ENCODE measurements around the gene RXFP3.

The RXFP3 gene

DNA sequence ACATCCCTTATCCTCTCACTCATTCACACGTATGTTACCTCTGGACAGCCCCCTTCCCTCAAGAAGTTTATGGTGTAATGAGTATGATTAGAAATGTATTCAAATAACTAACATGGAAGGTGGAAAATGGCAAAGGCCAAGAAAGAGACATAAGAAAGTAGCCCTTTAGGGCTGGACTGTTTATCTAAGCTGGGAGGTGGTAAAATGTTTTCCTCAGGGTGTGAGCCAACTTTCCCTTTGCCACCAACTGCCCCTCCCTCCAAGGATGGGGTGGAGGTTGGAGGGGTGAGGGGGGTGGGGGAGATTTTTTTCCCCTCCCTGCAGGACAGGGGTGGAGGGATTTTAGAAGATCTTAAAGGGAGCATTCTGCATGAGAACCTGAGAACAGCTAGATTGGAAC lies 40.1 kb downstream of the RXFP3 start:
- Histone ChIP-seq H3K27ac (ENCODE audit: insufficient read depth, low read length, poor library complexity, severe bottlenecking) (no peak overlapping the region), H3K27me3 (replicated peaks; ENCODE audit: control insufficient read depth, insufficient read depth, low read length, poor library complexity, severe bottlenecking) (no peaks in the 10 kb centered on the region), H3K9me3 (ENCODE audit: control insufficient read depth, low read length) (no peaks in the 10 kb centered on the region), H3K4me1 (ENCODE audit: control insufficient read depth, insufficient read depth, low read length, poor library complexity, severe bottlenecking) (no peaks in the 10 kb centered on the region), H3K4me3 (ENCODE audit: insufficient read depth, low read depth, low read length, poor library complexity, severe bottlenecking) (no peak overlapping the region), H3K36me3 (ENCODE audit: control insufficient read depth, insufficient read depth, low read length) (no peaks in the 10 kb centered on the region)
- no peak for DNase-seq

DNA sequence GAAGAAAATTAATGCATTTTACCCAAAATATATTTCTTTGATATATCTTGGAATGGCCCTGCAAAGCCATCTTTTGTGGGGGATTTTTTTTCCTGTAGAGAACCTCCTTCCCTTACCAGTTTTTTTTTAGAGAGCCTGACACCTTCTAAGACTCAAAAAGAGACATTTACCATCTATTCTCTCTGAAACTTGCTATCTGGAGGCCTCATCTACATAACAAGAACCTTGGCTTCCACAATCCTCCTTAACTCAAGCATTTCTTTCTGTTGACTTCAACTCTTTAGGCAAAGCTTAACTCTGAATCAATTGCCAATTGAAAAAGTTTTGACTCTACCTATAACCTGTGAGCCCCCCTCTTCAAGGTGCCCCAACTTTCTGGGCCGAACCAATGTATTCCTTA lies 42.1 kb downstream of the RXFP3 start:
- Histone ChIP-seq H3K27me3 (replicated peaks; ENCODE audit: control insufficient read depth, insufficient read depth, low read length, poor library complexity, severe bottlenecking) (no peaks in the 10 kb centered on the region), H3K4me3 (ENCODE audit: insufficient read depth, low read depth, low read length, poor library complexity, severe bottlenecking) (no peak overlapping the region), H3K36me3 (ENCODE audit: control insufficient read depth, insufficient read depth, low read length) (no peaks in the 10 kb centered on the region), H3K9me3 (ENCODE audit: control insufficient read depth, low read length) (no peaks in the 10 kb centered on the region), H3K4me1 (ENCODE audit: control insufficient read depth, insufficient read depth, low read length, poor library complexity, severe bottlenecking) (no peaks in the 10 kb centered on the region), H3K27ac (ENCODE audit: insufficient read depth, low read length, poor library complexity, severe bottlenecking) (no peak overlapping the region)
- DNase-seq: no peak

DNA sequence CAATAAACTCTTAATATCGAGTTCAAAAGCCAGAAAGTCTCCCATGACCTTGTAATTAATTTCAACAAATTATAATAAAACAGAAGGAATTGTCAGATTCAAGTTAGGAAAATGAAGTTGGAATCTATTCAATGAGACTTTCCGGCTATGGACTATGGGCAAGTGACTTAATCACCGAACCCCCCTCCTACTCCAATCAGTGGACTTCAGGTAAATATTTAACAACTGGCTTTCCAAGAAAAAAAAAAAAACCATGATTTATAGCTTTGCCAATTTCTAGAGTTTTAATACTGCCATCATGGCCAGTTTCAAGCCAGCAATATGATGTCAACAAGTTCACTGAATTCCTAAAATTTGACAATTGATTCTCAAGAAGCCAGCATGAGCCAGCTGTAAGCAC lies 43.8 kb downstream of the RXFP3 start:
- Histone ChIP-seq H3K27ac (ENCODE audit: insufficient read depth, low read length, poor library complexity, severe bottlenecking) (no peak overlapping the region), H3K27me3 (replicated peaks; ENCODE audit: control insufficient read depth, insufficient read depth, low read length, poor library complexity, severe bottlenecking) (no peaks in the 10 kb centered on the region), H3K4me3 (ENCODE audit: insufficient read depth, low read depth, low read length, poor library complexity, severe bottlenecking) (no peak overlapping the region), H3K4me1 (ENCODE audit: control insufficient read depth, insufficient read depth, low read length, poor library complexity, severe bottlenecking) (no peaks in the 10 kb centered on the region), H3K36me3 (ENCODE audit: control insufficient read depth, insufficient read depth, low read length) (no peaks in the 10 kb centered on the region), H3K9me3 (ENCODE audit: control insufficient read depth, low read length) (no peaks in the 10 kb centered on the region)
- no peak for DNase-seq

DNA sequence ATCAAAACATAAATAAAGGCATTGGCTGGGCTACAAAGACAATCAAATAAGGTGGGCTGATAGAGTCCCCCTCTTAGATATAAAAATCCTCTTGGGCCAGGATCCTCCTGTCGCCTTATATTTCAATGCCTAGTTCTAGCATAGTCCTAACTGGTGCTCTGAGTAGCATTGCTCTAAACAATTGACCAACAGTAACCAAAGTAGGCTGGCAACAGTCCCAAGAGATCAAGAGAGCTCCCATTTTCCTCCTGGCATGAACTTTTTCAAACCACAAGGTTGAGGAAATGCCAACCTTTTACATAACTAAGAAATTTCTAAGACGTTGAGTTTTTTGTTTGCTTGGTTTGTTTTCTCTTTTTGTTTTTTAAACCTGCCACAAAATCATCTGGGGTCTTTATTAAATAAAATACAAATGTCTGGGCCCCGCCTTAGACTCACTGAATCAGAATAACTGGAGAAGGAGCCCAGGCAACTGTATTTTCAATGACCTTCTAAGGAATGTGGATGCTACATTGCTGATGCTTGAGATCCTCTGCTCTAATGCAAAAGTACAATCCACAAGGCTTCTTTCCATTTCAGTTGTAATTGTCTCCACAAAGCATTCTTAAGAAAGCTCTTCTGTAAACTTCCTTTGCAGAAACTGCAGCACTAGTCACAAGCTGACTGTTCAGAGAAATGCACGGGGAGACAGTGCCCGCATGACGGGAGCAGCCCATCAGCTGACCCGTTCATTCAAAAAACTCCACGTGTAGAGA lies 45.4 kb downstream of the RXFP3 start:
- Histone ChIP-seq H3K27me3 (replicated peaks; ENCODE audit: control insufficient read depth, insufficient read depth, low read length, poor library complexity, severe bottlenecking) (no peaks in the 10 kb centered on the region), H3K36me3 (ENCODE audit: control insufficient read depth, insufficient read depth, low read length) (no peaks in the 10 kb centered on the region), H3K27ac (ENCODE audit: insufficient read depth, low read length, poor library complexity, severe bottlenecking) (no peak overlapping the region), H3K9me3 (ENCODE audit: control insufficient read depth, low read length) (no peaks in the 10 kb centered on the region), H3K4me3 (ENCODE audit: insufficient read depth, low read depth, low read length, poor library complexity, severe bottlenecking) (no peak overlapping the region), H3K4me1 (ENCODE audit: control insufficient read depth, insufficient read depth, low read length, poor library complexity, severe bottlenecking) (no peaks in the 10 kb centered on the region)
- no peak for DNase-seq

DNA sequence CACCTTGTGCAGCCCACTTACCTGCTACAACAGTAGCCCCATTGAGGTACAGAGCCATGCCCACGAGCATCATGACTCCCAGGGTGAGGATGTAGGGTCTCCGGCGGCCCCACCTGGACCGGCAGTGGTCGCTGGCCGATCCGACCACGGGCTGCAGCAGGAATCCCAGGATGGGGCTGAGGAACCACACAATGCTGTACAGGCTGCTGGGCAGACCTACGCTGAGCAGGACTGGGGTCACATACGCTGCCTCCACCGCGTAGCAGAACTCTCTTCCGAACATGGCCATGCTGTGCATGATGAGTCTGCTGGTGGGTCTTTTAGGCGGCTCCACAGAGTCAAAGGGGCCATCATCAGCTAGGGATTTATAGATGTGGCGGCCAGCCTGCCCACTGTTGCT lies 48.0 kb downstream of the RXFP3 start:
- H3K27ac ChIP-seq (ENCODE audit: insufficient read depth, low read length, poor library complexity, severe bottlenecking): no peak overlapping the region
- H3K4me1 ChIP-seq (ENCODE audit: control insufficient read depth, insufficient read depth, low read length, poor library complexity, severe bottlenecking): no peaks in the 10 kb centered on the region
- no peak for DNase-seq
- H3K36me3 ChIP-seq (ENCODE audit: control insufficient read depth, insufficient read depth, low read length): peaks cover 5% of the 10 kb centered on the region
- H3K4me3 ChIP-seq (ENCODE audit: insufficient read depth, low read depth, low read length, poor library complexity, severe bottlenecking): no peak overlapping the region
- no peaks in the 10 kb centered on the region for H3K9me3 ChIP-seq (ENCODE audit: control insufficient read depth, low read length)
- no peaks in the 10 kb centered on the region for H3K27me3 ChIP-seq (replicated peaks; ENCODE audit: control insufficient read depth, insufficient read depth, low read length, poor library complexity, severe bottlenecking)

DNA sequence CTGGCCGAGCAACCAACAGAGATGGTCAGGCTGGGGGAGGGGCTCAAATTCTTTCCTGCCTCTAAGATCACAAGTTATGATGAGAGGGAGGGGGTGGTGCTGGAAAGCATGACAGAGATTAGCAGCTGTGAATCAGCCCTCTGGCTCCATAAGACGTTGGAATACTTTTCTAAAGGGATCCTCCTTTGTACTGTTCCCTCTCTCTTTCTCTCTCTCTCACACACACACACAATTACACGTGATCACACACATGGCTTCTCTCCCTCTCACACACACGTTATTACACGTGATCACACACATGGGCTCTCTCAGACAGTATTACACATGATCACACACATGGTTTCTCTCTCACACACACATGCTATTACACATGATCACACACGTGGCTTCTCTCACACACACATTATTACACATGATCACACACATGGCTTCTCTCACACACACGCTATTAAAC lies 48.5 kb downstream of the RXFP3 start, which contains the start of gene SLC45A2:
Gene SLC45A2 (minus strand): TSS at position 23 of the 454 bp plus-strand sequence. CDS start 110 bp downstream, outside the sequence.
- DNase-seq: no peak
- H3K36me3 ChIP-seq (ENCODE audit: control insufficient read depth, insufficient read depth, low read length): peaks cover 5% of the 10 kb centered on the region
- no peaks in the 10 kb centered on the region for H3K9me3 ChIP-seq (ENCODE audit: control insufficient read depth, low read length)
- no peak within 1 kb of the TSS for H3K4me3 ChIP-seq (ENCODE audit: insufficient read depth, low read depth, low read length, poor library complexity, severe bottlenecking)
- H3K27ac ChIP-seq (ENCODE audit: insufficient read depth, low read length, poor library complexity, severe bottlenecking): no peak within 1 kb of the TSS
- no peaks in the 10 kb centered on the region for H3K27me3 ChIP-seq (replicated peaks; ENCODE audit: control insufficient read depth, insufficient read depth, low read length, poor library complexity, severe bottlenecking)
- no peaks in the 10 kb centered on the region for H3K4me1 ChIP-seq (ENCODE audit: control insufficient read depth, insufficient read depth, low read length, poor library complexity, severe bottlenecking)

DNA sequence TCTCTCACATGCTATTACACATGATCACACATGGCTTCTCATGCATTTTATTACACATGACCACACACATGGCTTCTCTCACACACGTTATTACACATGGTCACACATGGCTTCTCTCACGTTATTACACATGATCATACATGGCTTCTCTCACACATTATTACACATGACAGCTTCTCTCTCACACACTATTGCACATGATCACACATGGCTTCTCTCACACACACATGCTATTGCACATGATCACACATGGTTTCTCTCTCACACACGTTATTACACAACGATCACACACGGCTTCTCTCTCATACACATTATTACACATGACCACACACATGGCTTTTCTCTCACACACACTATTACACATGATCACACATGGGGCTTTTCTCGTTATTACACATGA lies 49.3 kb downstream of the RXFP3 start:
- H3K4me3 ChIP-seq (ENCODE audit: insufficient read depth, low read depth, low read length, poor library complexity, severe bottlenecking): no peak overlapping the region
- no peaks in the 10 kb centered on the region for H3K4me1 ChIP-seq (ENCODE audit: control insufficient read depth, insufficient read depth, low read length, poor library complexity, severe bottlenecking)
- no peaks in the 10 kb centered on the region for H3K27me3 ChIP-seq (replicated peaks; ENCODE audit: control insufficient read depth, insufficient read depth, low read length, poor library complexity, severe bottlenecking)
- no peak for DNase-seq
- H3K36me3 ChIP-seq (ENCODE audit: control insufficient read depth, insufficient read depth, low read length): peaks cover 5% of the 10 kb centered on the region
- no peaks in the 10 kb centered on the region for H3K9me3 ChIP-seq (ENCODE audit: control insufficient read depth, low read length)
- H3K27ac ChIP-seq (ENCODE audit: insufficient read depth, low read length, poor library complexity, severe bottlenecking): no peak overlapping the region
